Neural cell (in vitro differentiated cells): Measurements from ENCODE around the gene FRMD4B. TPM values are rescaled to one million over a fixed set of nuclear protein-coding genes. Genes with fewer than 3 reads are reported as not detected.

Experiments used
- H2AFZ ChIP-seq: fragments of 200-600, 300-800 bp; sonication (generic), shearing (Covaris generic); 2 replicates; pipeline ENCODE4 v1.6.0; 2014; ENCODE audit warnings: low read depth, mild to moderate bottlenecking, antibody characterized with exemption, low read length, moderate library complexity
- H3F3A ChIP-seq: fragments of 200-600 bp; shearing (Covaris generic); 2 replicates; pipeline ENCODE4 v1.6.1; 2016; ENCODE audit warnings: mild to moderate bottlenecking, moderate library complexity, mixed read lengths, antibody characterized with exemption, low read length; ENCODE audit not compliant: insufficient read depth, poor library complexity, severe bottlenecking
- H3K27ac ChIP-seq: fragments of 200-600, 300-800 bp; sonication (generic), shearing (Covaris generic); 2 replicates; pipeline ENCODE4 v1.5.1; 2014; ENCODE audit warnings: mild to moderate bottlenecking, low read length, moderate library complexity
- H3K27me3 ChIP-seq: fragments of 300-800, 200-600 bp; sonication (generic), shearing (Covaris generic); 2 replicates; pipeline ENCODE4 v1.6.0; 2014; ENCODE audit warnings: mild to moderate bottlenecking, low read depth, low read length, moderate library complexity; ENCODE audit not compliant: insufficient read depth
- H3K36me3 ChIP-seq: fragments of 300-800, 200-600 bp; sonication (generic), shearing (Covaris generic); 2 replicates; pipeline ENCODE4 v1.5.1; 2014; ENCODE audit warnings: mild to moderate bottlenecking, antibody characterized with exemption, low read length, moderate library complexity; ENCODE audit not compliant: insufficient read depth
- H3K4me2 ChIP-seq: fragments of 300-800, 200-600 bp; sonication (generic), shearing (Covaris generic); 2 replicates; pipeline ENCODE4 v1.6.0; 2014; ENCODE audit warnings: mild to moderate bottlenecking, low read length
- H3K4me3 ChIP-seq: fragments of 300-800, 200-600 bp; sonication (generic), shearing (Covaris generic); 2 replicates; pipeline ENCODE4 v1.5.1; 2014; ENCODE audit warnings: mild to moderate bottlenecking, low read length, moderate library complexity
- H3K79me2 ChIP-seq: fragments of 200-600 bp; shearing (Covaris generic); replicated peaks from 2 replicates; pipeline ENCODE4 v1.6.0; 2014; ENCODE audit warnings: mild to moderate bottlenecking, low read length, moderate library complexity; ENCODE audit not compliant: insufficient read depth
- H3K9ac ChIP-seq: fragments of 300-800, 200-600 bp; sonication (generic), shearing (Covaris generic); 2 replicates; pipeline ENCODE4 v1.6.1; 2016; ENCODE audit warnings: mild to moderate bottlenecking, low read length, mixed read lengths
- H3K9me2 ChIP-seq: fragments of 200-600 bp; shearing (Covaris generic); 2 replicates; pipeline ENCODE4 v1.6.1; 2016; ENCODE audit warnings: mild to moderate bottlenecking, low read length, mixed read lengths; ENCODE audit not compliant: insufficient read depth
- H3K9me3 ChIP-seq: fragments of 200-600, 300-800 bp; sonication (generic), shearing (Covaris generic); 2 replicates; pipeline ENCODE4 v1.6.1; 2016; ENCODE audit warnings: mild to moderate bottlenecking, mixed run types, low read length, moderate library complexity, mixed read lengths
- H4K20me1 ChIP-seq: fragments of 200-600 bp; shearing (Covaris generic); 2 replicates; pipeline ENCODE4 v1.6.1; 2016; ENCODE audit warnings: mild to moderate bottlenecking, mixed run types; ENCODE audit not compliant: insufficient read depth
- CTCF ChIP-seq: fragments of 450-650 bp; IDR thresholded peaks from 2 replicates; pipeline ENCODE4 v1.5.1; 2014; ENCODE audit warnings: antibody characterized with exemption, mild to moderate bottlenecking, moderate library complexity; ENCODE audit not compliant: poor library complexity, severe bottlenecking
- EP300 ChIP-seq: fragments of 450-650 bp; conservative IDR thresholded peaks from 2 replicates; pipeline ENCODE4 v1.6.1; 2014; ENCODE audit warnings: antibody characterized with exemption, mild to moderate bottlenecking, moderate library complexity; ENCODE audit not compliant: poor library complexity, severe bottlenecking
- EZH2 ChIP-seq: fragments of 200-600, 300-800 bp; shearing (Covaris generic), sonication (generic); IDR thresholded peaks from 2 replicates; pipeline ENCODE4 v1.6.1; 2014; ENCODE audit warnings: antibody characterized with exemption, low read length, borderline replicate concordance, mild to moderate bottlenecking; ENCODE audit not compliant: insufficient read depth, poor library complexity, severe bottlenecking
- MXI1 ChIP-seq: fragments of 450-650 bp; conservative IDR thresholded peaks from 2 replicates; pipeline ENCODE4 v1.6.1; 2014; ENCODE audit warnings: antibody characterized with exemption, mild to moderate bottlenecking; ENCODE audit not compliant: poor library complexity, severe bottlenecking
- POLR2AphosphoS5 ChIP-seq: IDR thresholded peaks from 2 replicates; pipeline ENCODE4 v1.6.1; 2012
- RAD21 ChIP-seq: fragments of 450-650 bp; conservative IDR thresholded peaks from 2 replicates; pipeline ENCODE4 v1.6.1; 2014; ENCODE audit warnings: antibody characterized with exemption, mild to moderate bottlenecking, moderate library complexity
- REST ChIP-seq: IDR thresholded peaks from 2 replicates; pipeline ENCODE4 v1.6.1; 2012; ENCODE audit warnings: borderline replicate concordance
- SMC3 ChIP-seq: fragments of 450-650 bp; conservative IDR thresholded peaks from 2 replicates; pipeline ENCODE4 v1.6.1; 2014; ENCODE audit warnings: antibody characterized with exemption, mild to moderate bottlenecking, moderate library complexity; ENCODE audit not compliant: poor library complexity
- TAF1 ChIP-seq: IDR thresholded peaks from 2 replicates; pipeline ENCODE4 v1.6.1; 2012; ENCODE audit warnings: low read depth
- polyA plus RNA-seq: library from polyadenylated mRNA; depleted of rRNA; stranded (reverse); fragments of >200 nt; gene quantifications from 2 replicates; pipeline ENCODE4 v1.2.3, GENCODE V29; 2014

FRMD4B gene
- polyA plus RNA-seq, 1 donor from 2014 or later: 6.2 TPM

DNA sequence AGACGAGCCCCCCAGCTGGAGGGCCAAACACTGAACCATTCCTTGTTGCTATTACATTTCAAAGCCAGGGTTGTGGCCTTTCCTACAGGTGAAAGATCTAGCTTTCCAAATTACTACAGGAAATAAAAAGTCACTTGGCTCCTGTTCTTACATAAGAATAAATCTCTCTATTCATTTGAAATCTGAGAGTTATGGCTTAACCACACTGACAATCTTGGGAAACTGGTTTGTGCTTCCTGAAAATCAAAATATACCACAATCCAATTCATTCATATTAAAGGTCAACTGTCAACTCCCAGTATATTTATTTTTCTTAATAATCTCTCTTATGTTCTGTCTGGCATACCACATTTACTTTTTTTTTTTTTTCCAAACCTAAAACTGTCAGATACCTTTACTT lies 159.8 kb downstream of the FRMD4B start:
- H3K9me3 ChIP-seq: no peaks in the 10 kb centered on the region
- H3K36me3 ChIP-seq: no peaks in the 10 kb centered on the region
- H3F3A ChIP-seq: no peaks in the 10 kb centered on the region
- H3K9ac ChIP-seq: no peak overlapping the region
- no peak overlapping the region for H3K27ac ChIP-seq
- no peak overlapping the region for H3K4me2 ChIP-seq
- H3K9me2 ChIP-seq: no peaks in the 10 kb centered on the region
- H3K27me3 ChIP-seq: no peaks in the 10 kb centered on the region
- peaks cover 12% of the 10 kb centered on the region for H3K79me2 ChIP-seq
- H4K20me1 ChIP-seq: no peaks in the 10 kb centered on the region
- no peak for TF ChIP-seq POLR2AphosphoS5
- no peak for TF ChIP-seq TAF1
- no peak for TF ChIP-seq SMC3
- no peak for TF ChIP-seq EZH2
- TF ChIP-seq REST: no peak
- no peak for TF ChIP-seq RAD21
- TF ChIP-seq EP300: no peak
- no peak for TF ChIP-seq MXI1
- TF ChIP-seq CTCF: no peak
- no peak overlapping the region for H3K4me3 ChIP-seq
- no peak overlapping the region for H2AFZ ChIP-seq

- Histone ChIP-seq H3K79me2 (no peaks in the 10 kb centered on the region), H3K4me2 (no peak overlapping the region), H3F3A (no peaks in the 10 kb centered on the region), H3K9me3 (no peaks in the 10 kb centered on the region), H3K9ac (no peak overlapping the region), H3K4me3 (no peak overlapping the region), H3K27ac (no peak overlapping the region), H3K9me2 (no peaks in the 10 kb centered on the region), H3K27me3 (no peaks in the 10 kb centered on the region), H3K36me3 (no peaks in the 10 kb centered on the region), H4K20me1 (no peaks in the 10 kb centered on the region), H2AFZ (no peak overlapping the region)
- TF ChIP-seq EP300 (no peak), POLR2AphosphoS5 (no peak), CTCF (no peak), EZH2 (no peak), TAF1 (no peak), RAD21 (no peak), SMC3 (no peak)
These were observed 166.7 kb downstream of the FRMD4B start for GRCh38 chr3:69219101-69219708.
